CD4-positive, alpha-beta T cell (primary cell): ENCODE results near the gene LRWD1. TPM values are rescaled to one million over a fixed set of nuclear protein-coding genes. Genes with fewer than 3 reads are reported as not detected.
A peak's percentile ranks its signal among the peaks of the same experiment; 100 is the strongest.

Experiments used
- ATAC-seq: fragments of 200-7000 bp; cut with Tn5 transposase; one replicate; pipeline ENCODE4 v1.10.0; 2022; ENCODE audit warnings: mild to moderate bottlenecking; ENCODE audit not compliant: poor library complexity
- CTCF ChIA-PET: fragments of 350-600 bp; sonication (Branson Sonifier 250); formaldehyde crosslinking; loops from one replicate; lab custom pipeline; 2021; ENCODE audit warnings: antibody characterized with exemption, inconsistent platforms; lab: Charles Lee
- POLR2A ChIA-PET: fragments of 350-600 bp; sonication (Branson Sonifier 250); formaldehyde crosslinking; loops from one replicate; lab custom pipeline; 2021; ENCODE audit warnings: antibody characterized with exemption, inconsistent platforms; lab: Charles Lee
- DNase-seq, 14 experiments: peaks; one replicate each; pipeline ENCODE4 v3.0.0-alpha.2; 2013 to 2020; ENCODE audit warnings: mixed read lengths in 2 of 14
- H3K27ac ChIP-seq, 2 donors: one replicate each; pipeline versions ENCODE4 v1.5.1 to v1.7.0; 2013; ENCODE audit warnings: low read length in 2 of 2, low read depth in 1 of 2, mild to moderate bottlenecking in 1 of 2
- H3K27me3 ChIP-seq, 2 experiments: 1 replicate in 1 of 2; 2 replicates in 1 of 2; pipeline versions ENCODE4 v1.6.1 to v1.7.0; 2013; ENCODE audit warnings: low read length in 2 of 2, control low read depth in 1 of 2, mild to moderate bottlenecking in 1 of 2, moderate library complexity in 1 of 2; ENCODE audit not compliant: insufficient read depth in 2 of 2, control insufficient read depth in 1 of 2
- H3K36me3 ChIP-seq: one replicate; pipeline ENCODE4 v1.6.1; 2013; ENCODE audit warnings: low read length, control low read depth; ENCODE audit not compliant: insufficient read depth
- H3K4me1 ChIP-seq: one replicate; pipeline ENCODE4 v1.6.1; 2013; ENCODE audit warnings: low read length, control low read depth; ENCODE audit not compliant: insufficient read depth
- H3K4me3 ChIP-seq: one replicate; pipeline ENCODE4 v1.5.1; 2013; ENCODE audit warnings: mild to moderate bottlenecking, low read length, moderate library complexity
- H3K9me3 ChIP-seq, 2 experiments: 1 replicate in 1 of 2; 2 replicates in 1 of 2; pipeline versions ENCODE4 v1.6.1 to v1.7.0; 2013; ENCODE audit warnings: low read length in 2 of 2, mild to moderate bottlenecking in 2 of 2, control low read depth in 1 of 2, moderate library complexity in 1 of 2; ENCODE audit not compliant: control insufficient read depth in 1 of 2, insufficient read depth in 1 of 2
- H3K27ac Mint-ChIP-seq: one replicate; pipeline ENCODE4 v1.8.0; 2020; ENCODE audit warnings: mixed read lengths
- H3K27me3 Mint-ChIP-seq: one replicate; pipeline ENCODE4 v1.8.0; 2021; ENCODE audit warnings: mixed read lengths
- H3K36me3 Mint-ChIP-seq: one replicate; pipeline ENCODE4 v1.8.0; 2021; ENCODE audit warnings: low read depth, mixed read lengths
- H3K4me1 Mint-ChIP-seq: one replicate; pipeline ENCODE4 v1.8.0; 2021; ENCODE audit warnings: low read depth, mixed read lengths
- H3K4me3 Mint-ChIP-seq: one replicate; pipeline ENCODE4 v1.8.0; 2020; ENCODE audit warnings: mild to moderate bottlenecking, mixed read lengths
- H3K9me3 Mint-ChIP-seq: one replicate; pipeline ENCODE4 v1.8.0; 2020; ENCODE audit warnings: mixed read lengths
- intact Hi-C, 2 experiments: fragments of 100-400 bp; cut with DNase I in 1 of 2; cut with micrococcal nuclease in 1 of 2; formaldehyde crosslinking; loops; one replicate each; pipeline versions ENCODE4 v1.15.1 to v1.9.0; 2023 to 2025; cut with DNase I, micrococcal nuclease
- total RNA-seq, 174 experiments: library from RNA in 2 of 174; stranded (reverse) in 2 of 174; gene quantifications; one replicate each; pipeline ENCODE4 v1.2.3 and lab custom pipeline; 2021 to 2026
- TF ChIP-seq, protein P1 (sequence below): fragments of 200-600 bp; IDR thresholded peaks from one replicate; pipeline ENCODE4 v1.8.0; 2022; ENCODE audit warnings: antibody characterized with exemption, mild to moderate bottlenecking

Gene LRWD1
- total RNA-seq, 2 experiments from 2014 or later: 12.9 to 13.9 TPM

DNA sequence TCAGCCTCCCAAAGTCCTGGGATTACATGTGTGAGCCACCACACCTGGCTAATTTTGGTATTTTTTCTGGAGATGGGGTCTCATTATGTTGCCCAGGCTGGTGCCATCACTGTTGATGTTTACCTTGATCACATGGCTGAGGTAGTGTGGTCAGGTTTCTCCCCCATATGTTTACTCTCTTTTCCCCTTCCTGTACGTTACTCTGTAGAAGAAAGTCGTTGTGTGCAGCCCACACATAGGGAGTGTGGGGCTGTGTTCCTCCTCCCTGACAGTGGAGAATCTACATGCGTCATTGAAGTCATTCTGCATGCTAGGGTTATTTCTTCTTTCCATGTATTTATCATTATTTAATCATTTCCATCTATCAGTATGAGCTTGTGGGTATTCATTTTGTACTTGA, 47.7 kb upstream of the LRWD1 start:
- no peaks in the 10 kb centered on the region for H3K9me3 Mint-ChIP-seq
- peak overlapping the region; percentile 97 for H3K27ac Mint-ChIP-seq
- Histone ChIP-seq H3K4me1 (peaks cover 70% of the 10 kb centered on the region), H3K36me3 (peaks cover 16% of the 10 kb centered on the region), H3K27ac (peak overlapping the region; percentile 18 to 22), H3K27me3 (no peaks in the 10 kb centered on the region), H3K9me3 (no peaks in the 10 kb centered on the region), H3K4me3 (no peak overlapping the region)
- no peaks in the 10 kb centered on the region for H3K27me3 Mint-ChIP-seq
- peak overlapping the region; percentile 62 for H3K4me3 Mint-ChIP-seq
- ATAC-seq (peak; percentile 65), DNase-seq (peak in 4 of 14 experiments; percentile 29 to 67 (median 64))
- ChIA-PET POLR2A (interaction anchor here (0.8 to 4.4 kb wide), 5 partner anchors 9 to 33 kb away, joined by 4 to 111 read pairs (median 24); partner anchors contain the start of genes ORAI2 and PRKRIP1), CTCF (no interaction called here)
- peaks cover 65% of the 10 kb centered on the region for H3K36me3 Mint-ChIP-seq
- TF ChIP-seq, protein P1, sequence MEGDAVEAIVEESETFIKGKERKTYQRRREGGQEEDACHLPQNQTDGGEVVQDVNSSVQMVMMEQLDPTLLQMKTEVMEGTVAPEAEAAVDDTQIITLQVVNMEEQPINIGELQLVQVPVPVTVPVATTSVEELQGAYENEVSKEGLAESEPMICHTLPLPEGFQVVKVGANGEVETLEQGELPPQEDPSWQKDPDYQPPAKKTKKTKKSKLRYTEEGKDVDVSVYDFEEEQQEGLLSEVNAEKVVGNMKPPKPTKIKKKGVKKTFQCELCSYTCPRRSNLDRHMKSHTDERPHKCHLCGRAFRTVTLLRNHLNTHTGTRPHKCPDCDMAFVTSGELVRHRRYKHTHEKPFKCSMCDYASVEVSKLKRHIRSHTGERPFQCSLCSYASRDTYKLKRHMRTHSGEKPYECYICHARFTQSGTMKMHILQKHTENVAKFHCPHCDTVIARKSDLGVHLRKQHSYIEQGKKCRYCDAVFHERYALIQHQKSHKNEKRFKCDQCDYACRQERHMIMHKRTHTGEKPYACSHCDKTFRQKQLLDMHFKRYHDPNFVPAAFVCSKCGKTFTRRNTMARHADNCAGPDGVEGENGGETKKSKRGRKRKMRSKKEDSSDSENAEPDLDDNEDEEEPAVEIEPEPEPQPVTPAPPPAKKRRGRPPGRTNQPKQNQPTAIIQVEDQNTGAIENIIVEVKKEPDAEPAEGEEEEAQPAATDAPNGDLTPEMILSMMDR: no peak
- H3K4me1 Mint-ChIP-seq: peaks cover 59% of the 10 kb centered on the region
- intact Hi-C loops: loop anchor here in 1 of 2 experiments (1.0 to 2.0 kb wide), 2 partner anchors 9 to 16 kb away; partner anchors contain the start of gene ORAI2

DNA sequence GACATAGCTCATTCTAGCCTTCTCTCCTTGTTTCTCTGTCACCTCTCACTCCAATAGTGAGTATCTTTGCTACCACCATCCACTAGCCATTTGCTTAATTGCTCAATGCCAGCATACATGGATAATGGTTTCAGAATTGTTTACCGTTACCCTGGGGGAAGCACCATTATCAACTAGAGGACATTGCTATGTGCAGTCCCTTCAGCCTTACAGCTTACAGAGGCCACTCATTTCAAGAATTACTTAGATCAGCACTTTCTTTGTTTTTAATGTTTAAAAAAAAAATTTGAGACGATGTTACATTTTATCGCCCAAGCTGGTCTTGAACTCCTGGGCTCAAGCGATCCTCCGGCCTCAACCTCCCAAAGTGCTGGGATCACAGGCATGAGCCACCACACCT, 46.2 kb upstream of the LRWD1 start:
- no peaks in the 10 kb centered on the region for H3K9me3 ChIP-seq
- H3K4me3 ChIP-seq: no peak overlapping the region
- peaks cover 62% of the 10 kb centered on the region for H3K4me1 ChIP-seq
- Mint-ChIP-seq H3K36me3 (peaks cover 57% of the 10 kb centered on the region), H3K27me3 (no peaks in the 10 kb centered on the region), H3K4me3 (peak overlapping the region; percentile 20), H3K27ac (peak overlapping the region; percentile 97), H3K4me1 (peaks cover 50% of the 10 kb centered on the region), H3K9me3 (no peaks in the 10 kb centered on the region)
- POLR2A ChIA-PET: interaction anchor here (0.6 to 1.3 kb wide), 2 partner anchors 13 to 53 kb away, joined by 3 to 4 read pairs; no protein-coding TSS in a partner anchor
- no peaks in the 10 kb centered on the region for H3K27me3 ChIP-seq
- H3K36me3 ChIP-seq: peaks cover 11% of the 10 kb centered on the region
- intact Hi-C loops: no loop called here
- no peak for DNase-seq
- CTCF ChIA-PET: interaction anchor here (1.0 kb wide), 1 partner anchor 32 kb away, joined by 4 read pairs; no protein-coding TSS in a partner anchor
- ATAC-seq: no peak
- TF ChIP-seq, protein P1: no peak
- H3K27ac ChIP-seq: no peak overlapping the region

DNA sequence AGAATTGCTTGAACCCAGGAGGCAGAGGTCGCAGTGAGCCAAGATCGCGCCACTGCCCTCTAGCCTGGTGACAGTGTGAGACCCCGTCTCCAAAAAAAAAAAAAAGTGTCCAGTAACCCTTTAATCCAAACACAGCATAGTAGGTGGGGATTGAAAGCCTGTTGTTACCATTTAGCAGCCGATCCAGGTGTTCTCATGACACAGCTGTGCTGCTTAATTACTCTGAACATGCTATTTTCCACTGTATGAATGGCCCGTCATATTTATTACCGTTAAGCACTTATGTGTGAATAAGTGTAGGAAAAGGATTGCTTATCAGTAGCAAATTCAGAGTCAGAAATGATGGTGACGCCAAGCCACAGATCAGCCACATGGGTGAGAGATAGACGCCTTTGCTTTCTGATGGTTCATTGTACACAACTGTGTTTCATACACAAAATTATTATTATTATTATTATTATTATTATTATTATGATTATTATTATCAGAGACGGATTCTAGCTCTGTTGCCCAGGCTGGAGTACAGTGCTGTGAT, 43.0 kb upstream of the LRWD1 start:
- Histone ChIP-seq H3K4me1 (peaks cover 70% of the 10 kb centered on the region), H3K27me3 (no peaks in the 10 kb centered on the region), H3K27ac (no peak overlapping the region), H3K4me3 (no peak overlapping the region), H3K9me3 (no peaks in the 10 kb centered on the region), H3K36me3 (peaks cover 17% of the 10 kb centered on the region)
- Mint-ChIP-seq H3K4me3 (no peak overlapping the region), H3K27ac (peak overlapping the region; percentile 72), H3K9me3 (no peaks in the 10 kb centered on the region), H3K27me3 (no peaks in the 10 kb centered on the region), H3K4me1 (peaks cover 59% of the 10 kb centered on the region), H3K36me3 (peaks cover 65% of the 10 kb centered on the region)
- ATAC-seq: no peak
- no peak for DNase-seq
- CTCF ChIA-PET: interaction anchor here (1.1 kb wide), 1 partner anchor 13 kb away, joined by 4 read pairs; no protein-coding TSS in a partner anchor
- TF ChIP-seq, protein P1: no peak
- intact Hi-C loops: no loop called here
- POLR2A ChIA-PET: interaction anchor here (0.6 to 0.7 kb wide), 2 partner anchors 9 to 1954 kb away, joined by 3 read pairs; no protein-coding TSS in a partner anchor
